Left lung (tissue), 10 donors: Measurements from ENCODE around the gene APOC4. TPM values are rescaled to one million over a fixed set of nuclear protein-coding genes. Genes with fewer than 3 reads are reported as not detected.

Experiments
- ATAC-seq: fragments of 200-7000 bp; cut with Tn5 transposase; one replicate; pipeline ENCODE4 v1.9.1; 2020; ENCODE audit warnings: moderate library complexity
- DNase-seq, 4 donors: peaks; one replicate each; pipeline ENCODE4 v3.0.0-alpha.2; 2013 to 2020
- H3K27ac ChIP-seq, 2 donors: fragments of 200-600 bp; sonication (generic) in 1 of 2; one replicate each; pipeline versions ENCODE4 v1.5.0 to v1.8.0; 2020 to 2021
- H3K27me3 ChIP-seq, 2 donors: fragments of 200-600 bp; sonication (generic) in 1 of 2; one replicate each; pipeline versions ENCODE4 v1.5.0 to v1.8.0; 2020 to 2021
- H3K36me3 ChIP-seq, 2 donors: fragments of 200-600 bp; sonication (generic) in 1 of 2; one replicate each; pipeline versions ENCODE4 v1.5.0 to v1.8.0; 2020 to 2021
- H3K4me1 ChIP-seq, 2 donors: fragments of 200-600 bp; one replicate each; pipeline ENCODE4 v1.8.0; 2021
- H3K4me3 ChIP-seq, 2 donors: fragments of 200-600 bp; sonication (generic) in 1 of 2; one replicate each; pipeline versions ENCODE4 v1.5.0 to v1.8.0; 2020 to 2021; ENCODE audit warnings: mild to moderate bottlenecking in 1 of 2
- H3K9me3 ChIP-seq, 2 donors: fragments of 200-600 bp; sonication (generic) in 1 of 2; one replicate each; pipeline versions ENCODE4 v1.5.0 to v1.8.0; 2020 to 2021
- CTCF ChIP-seq, 2 donors: fragments of 200-600 bp; sonication (generic) in 1 of 2; IDR thresholded peaks; one replicate each; pipeline versions ENCODE4 v1.5.0 to v1.8.0; 2021; ENCODE audit warnings: antibody characterized with exemption in 2 of 2
- intact Hi-C, 2 donors: fragments of 100-400 bp; cut with DNase I; formaldehyde crosslinking; loops; one replicate each; pipeline versions ENCODE4 v1.11.2 to v1.14.2; 2022
- polyA plus RNA-seq, 6 donors: library from polyadenylated mRNA; unstranded; fragments of 120-200 nt; gene quantifications; one replicate each; pipeline ENCODE4 v1.2.1, GENCODE V29; 2013; ENCODE audit not compliant: insufficient read length in 6 of 6
- total RNA-seq, 2 donors: library from RNA; stranded (reverse); fragmentation: NEBNext Ultra II Directional; extraction: Animal tissue kit (Norgen Biotek cat#: 25700); gene quantifications; one replicate each; pipeline ENCODE4 v1.2.1, GENCODE V29; 2021
- donor health status: DM: no; HTN: yes; CAD: no.
- donor health status: DM: no; HTN: no; CAD: no.

Gene APOC4
- total and polyA plus RNA-seq, 8 donors = not detected

GRCh38 chr19:44988896-44989556, 47.0 kb downstream of the APOC4 start:
- Histone ChIP-seq H3K27me3 (no peaks in the 10 kb centered on the region), H3K27ac (no peak overlapping the region), H3K36me3 (peaks cover 0 to 100% of the 10 kb centered on the region in 2 donors), H3K9me3 (no peaks in the 10 kb centered on the region), H3K4me1 (no peaks in the 10 kb centered on the region), H3K4me3 (no peak overlapping the region)
- ATAC-seq = peak; percentile 57
- TF ChIP-seq CTCF (IDR thresholded peaks at IDR 0.05) = peak; percentile 18 to 50
- intact Hi-C loops = no loop called here
- DNase-seq = peak in 3 of 4 donors; percentile 41 to 87 (median 51)

GRCh38 chr19:44990459-44990858, 48.4 kb downstream of the APOC4 start:
- no peaks in the 10 kb centered on the region for H3K27me3 ChIP-seq
- no peak for TF ChIP-seq CTCF (IDR thresholded peaks at IDR 0.05)
- no peaks in the 10 kb centered on the region for H3K4me1 ChIP-seq
- H3K4me3 ChIP-seq = no peak overlapping the region
- no peak overlapping the region for H3K27ac ChIP-seq
- H3K9me3 ChIP-seq = no peaks in the 10 kb centered on the region
- intact Hi-C loops = no loop called here
- H3K36me3 ChIP-seq = peaks cover 0 to 88% of the 10 kb centered on the region in 2 donors
- DNase-seq (no peak), ATAC-seq (no peak)

GRCh38 chr19:44990966-44991365, 48.9 kb downstream of the APOC4 start:
- Histone ChIP-seq H3K9me3 (no peaks in the 10 kb centered on the region), H3K4me3 (no peak overlapping the region), H3K36me3 (peaks cover 0 to 83% of the 10 kb centered on the region in 2 donors), H3K4me1 (no peaks in the 10 kb centered on the region), H3K27ac (no peak overlapping the region), H3K27me3 (no peaks in the 10 kb centered on the region)
- TF ChIP-seq CTCF (IDR thresholded peaks at IDR 0.05) = no peak
- DNase-seq (no peak), ATAC-seq (no peak)
- intact Hi-C loops = no loop called here

GRCh38 chr19:44992336-44993163, 50.5 kb downstream of the APOC4 start:
- H3K36me3 ChIP-seq = peaks cover 0 to 68% of the 10 kb centered on the region in 2 donors

More at GRCh38 chr19:44992336-44993163, 50.5 kb downstream of the APOC4 start:
- Histone ChIP-seq H3K27me3 (no peaks in the 10 kb centered on the region), H3K27ac (no peak overlapping the region), H3K4me3 (no peak overlapping the region), H3K4me1 (no peaks in the 10 kb centered on the region), H3K9me3 (no peaks in the 10 kb centered on the region)
- ATAC-seq = no peak
- no peak for DNase-seq
- intact Hi-C loops = no loop called here
- no peak for TF ChIP-seq CTCF (IDR thresholded peaks at IDR 0.05)
